ENCODE measurements around the gene HPGDS.

Gene HPGDS

DNA sequence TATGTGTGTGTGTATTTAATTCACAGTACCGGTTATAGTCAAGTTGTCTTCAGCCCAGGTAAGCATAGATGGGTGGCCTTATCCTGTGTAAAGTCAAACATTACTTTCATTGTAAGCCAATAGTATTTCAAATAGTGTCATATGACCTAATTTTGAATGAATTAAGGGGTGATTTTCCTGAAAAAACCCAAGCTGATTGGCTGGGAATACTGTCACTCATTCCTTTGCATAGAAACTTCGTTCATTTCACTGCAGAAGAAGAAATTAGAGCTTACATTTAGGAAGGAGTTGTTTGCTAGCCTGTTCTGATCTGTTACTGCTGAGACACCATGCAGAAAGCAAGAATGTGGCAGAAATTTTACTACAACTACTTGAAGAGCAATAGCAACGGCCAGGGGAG is 89.6 kb downstream of the HPGDS start:
- DNase-seq (ENCODE audit: low read depth), result peak; percentile 19

DNA sequence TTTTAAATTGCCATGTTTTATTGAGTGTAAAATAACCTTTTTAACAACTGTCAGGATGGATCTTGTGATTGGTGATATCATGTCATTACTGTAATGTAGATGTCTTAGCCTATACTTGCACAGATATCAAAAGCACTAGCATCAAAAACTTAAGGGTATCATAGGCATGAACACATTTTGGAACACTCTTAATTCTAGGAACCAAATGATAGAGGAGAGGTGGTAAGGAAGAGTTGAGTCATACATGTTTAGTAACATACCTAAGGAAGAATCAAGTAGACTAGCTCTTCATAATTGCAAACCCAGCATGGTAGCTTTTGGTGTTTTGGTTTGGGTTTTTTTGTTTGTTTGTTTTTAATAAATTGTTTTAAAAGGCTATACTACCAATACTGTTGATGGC is 91.5 kb downstream of the HPGDS start:
- DNase-seq (ENCODE audit: low read depth), result no peak
